GM19463 (cell line): ENCODE results near the gene TUBA3E.
A peak's percentile ranks its signal among the peaks of the same experiment; 100 is the strongest.
"Not testable (repeated sequence)": the region's sequence is repeated elsewhere in the genome, so short reads cannot be mapped to it uniquely, and the experiment has no call there.

ENCODE experiments used
- ATAC-seq: cut with Tn5 transposase; IDR thresholded peaks from one replicate; pipeline ENCODE4 v1.9.1; 2021; ENCODE audit warnings: mild to moderate bottlenecking, moderate library complexity; ENCODE audit not compliant: unreplicated experiment

TUBA3E gene

GRCh38 chr2:130150181-130151144, 47.8 kb downstream of the TUBA3E start:
- ATAC-seq, result no peak

DNA sequence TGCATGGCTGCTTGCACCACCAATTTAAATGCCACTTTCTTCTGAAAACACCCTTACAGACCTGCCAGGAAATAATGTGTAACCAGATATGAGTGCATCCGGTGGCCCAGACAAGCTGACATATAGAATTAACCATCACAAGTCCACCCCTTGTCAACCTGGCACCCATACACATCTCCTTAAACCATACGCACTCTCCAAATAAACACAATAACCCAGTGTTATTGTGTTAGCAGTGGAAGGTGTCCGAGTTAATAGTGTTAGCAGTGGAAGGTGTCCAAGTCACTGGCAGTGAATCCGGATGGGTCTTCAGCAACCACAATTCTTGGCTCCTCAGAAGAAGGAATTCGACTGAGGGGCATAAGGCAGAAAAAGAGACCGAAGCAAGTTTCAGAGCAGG, 49.7 kb downstream of the TUBA3E start:
- ATAC-seq, result not testable (repeated sequence)

- peak; percentile 96 for ATAC-seq
Measured at GRCh38 chr2:130145006-130145414, 53.2 kb downstream of the TUBA3E start, which contains the start of gene CCDC74B. Gene CCDC74B (minus strand): TSS chr2:130145112. CDS start chr2:130144996, 116 bp downstream.

GRCh38 chr2:130143266-130144039, 54.8 kb downstream of the TUBA3E start:
- not testable (repeated sequence) for ATAC-seq

DNA sequence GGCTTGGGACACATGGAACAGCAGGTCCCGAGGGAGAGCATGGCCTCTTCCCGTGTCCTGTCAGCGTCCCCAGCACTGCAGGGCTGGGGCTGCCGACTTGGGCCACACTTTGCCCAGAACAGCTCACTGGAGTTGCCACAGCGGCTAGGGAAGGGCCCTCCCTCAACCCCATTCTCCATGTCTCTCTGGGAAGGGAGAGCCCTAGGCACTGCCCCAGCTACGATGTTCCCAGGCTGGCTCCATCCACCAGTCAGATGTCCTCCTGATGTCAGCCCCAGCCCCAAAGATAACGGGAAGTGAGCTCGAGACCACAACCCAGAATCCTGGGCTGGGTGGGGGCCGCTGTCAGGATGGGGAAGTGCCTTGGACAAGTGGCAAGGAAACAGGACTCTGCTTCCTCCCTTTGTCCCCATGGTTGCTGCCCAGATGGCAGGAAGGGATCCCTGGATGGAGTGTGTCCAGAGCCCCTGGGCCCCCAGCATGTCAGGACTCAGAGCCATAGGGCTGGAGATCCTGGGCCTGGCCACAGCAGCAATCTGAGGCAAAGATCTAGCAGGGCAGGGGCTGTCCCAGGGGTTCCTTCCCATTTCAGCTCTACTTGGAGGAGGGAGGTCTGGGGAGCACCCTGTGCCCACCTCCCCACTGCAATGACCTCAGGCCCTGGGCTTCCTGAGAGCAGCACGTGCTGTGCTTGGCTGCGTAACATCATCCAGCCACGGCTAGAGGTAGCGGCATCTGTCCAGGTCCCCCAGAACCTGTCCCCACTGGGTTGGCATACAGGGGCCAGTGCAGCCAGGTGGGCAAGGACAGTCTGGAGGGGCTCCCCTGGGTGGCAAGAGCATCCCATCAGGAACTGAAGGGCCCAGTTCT, 55.6 kb downstream of the TUBA3E start:
- not testable (repeated sequence) for ATAC-seq
